Skeletal muscle satellite cell (primary cell): ENCODE data around the gene RAMP2.
"Not testable (repeated sequence)": the region's sequence is repeated elsewhere in the genome, so short reads cannot be mapped to it uniquely, and the experiment has no call there.

ENCODE experiments used
- H3K27me3 ChIP-seq: 2 replicates; pipeline ENCODE4 v1.7.0; 2013; ENCODE audit warnings: low read length; ENCODE audit not compliant: control insufficient read depth, insufficient read depth
- H3K36me3 ChIP-seq: 2 replicates; pipeline ENCODE4 v1.7.0; 2013; ENCODE audit warnings: mild to moderate bottlenecking, control low read depth, low read length; ENCODE audit not compliant: insufficient read depth
- H3K4me1 ChIP-seq: 2 replicates; pipeline ENCODE4 v1.7.0; 2013; ENCODE audit warnings: low read length; ENCODE audit not compliant: control insufficient read depth, insufficient read depth
- H3K4me2 ChIP-seq: 2 replicates; pipeline ENCODE4 v1.7.0; 2013; ENCODE audit warnings: mild to moderate bottlenecking, low read length
- H3K4me3 ChIP-seq: 2 replicates; pipeline ENCODE4 v1.7.0; 2013; ENCODE audit warnings: low read length
- H3K9ac ChIP-seq: 2 replicates; pipeline ENCODE4 v1.7.0; 2013; ENCODE audit warnings: mild to moderate bottlenecking, low read depth, low read length, moderate library complexity
- H3K9me3 ChIP-seq: replicated peaks from 2 replicates; pipeline ENCODE4 v1.7.0; 2013; ENCODE audit warnings: mild to moderate bottlenecking, control low read depth, low read length

RAMP2 gene

DNA sequence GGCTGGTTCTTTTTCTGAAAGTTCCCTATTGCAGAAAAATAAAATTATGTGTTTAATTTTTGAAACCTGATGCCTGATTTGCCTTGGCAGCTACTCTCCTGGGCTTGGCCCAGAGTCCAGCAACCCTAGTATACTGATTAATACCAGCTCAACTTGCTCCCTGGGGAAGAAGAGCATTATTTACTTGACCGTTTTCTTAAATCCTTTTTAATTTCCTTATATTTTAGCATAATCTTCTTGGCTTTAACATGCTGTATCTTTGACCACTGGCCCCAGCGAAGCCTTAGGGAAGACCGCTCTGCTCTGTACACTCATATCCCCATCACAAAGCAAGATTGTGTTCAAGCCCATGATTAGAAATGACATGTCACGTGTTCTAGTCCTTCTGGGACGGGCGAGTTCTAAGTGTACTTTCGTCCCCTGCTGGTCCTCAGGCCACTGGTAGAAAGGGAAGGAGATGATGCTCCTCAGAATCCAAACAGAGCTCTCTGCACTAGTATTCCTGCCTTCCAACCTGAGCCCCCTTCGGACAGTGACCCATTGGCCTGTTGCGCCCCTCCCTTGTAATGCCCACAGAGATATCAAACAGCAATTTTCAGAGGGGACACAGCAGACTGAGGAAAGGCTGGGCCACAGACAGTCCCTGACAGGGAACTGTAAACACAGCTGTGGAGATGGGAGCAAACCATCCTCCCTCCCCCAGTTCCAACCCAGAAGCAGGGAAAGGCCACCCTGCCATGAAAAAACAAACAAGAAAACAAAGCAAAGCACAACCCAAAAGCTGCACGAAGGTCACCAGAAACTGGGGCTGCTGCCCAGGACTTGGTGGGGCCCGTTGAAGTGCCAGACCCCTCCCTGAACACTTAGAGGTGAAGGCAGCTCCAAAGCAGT is 11.9 kb upstream of the RAMP2 start:
- Histone ChIP-seq H3K27me3 (peaks cover 50% of the 10 kb centered on the region), H3K9me3 (no peaks in the 10 kb centered on the region), H3K36me3 (no peaks in the 10 kb centered on the region), H3K9ac (no peak overlapping the region), H3K4me1 (peaks cover 5% of the 10 kb centered on the region), H3K4me3 (no peak overlapping the region), H3K4me2 (no peak overlapping the region)

DNA sequence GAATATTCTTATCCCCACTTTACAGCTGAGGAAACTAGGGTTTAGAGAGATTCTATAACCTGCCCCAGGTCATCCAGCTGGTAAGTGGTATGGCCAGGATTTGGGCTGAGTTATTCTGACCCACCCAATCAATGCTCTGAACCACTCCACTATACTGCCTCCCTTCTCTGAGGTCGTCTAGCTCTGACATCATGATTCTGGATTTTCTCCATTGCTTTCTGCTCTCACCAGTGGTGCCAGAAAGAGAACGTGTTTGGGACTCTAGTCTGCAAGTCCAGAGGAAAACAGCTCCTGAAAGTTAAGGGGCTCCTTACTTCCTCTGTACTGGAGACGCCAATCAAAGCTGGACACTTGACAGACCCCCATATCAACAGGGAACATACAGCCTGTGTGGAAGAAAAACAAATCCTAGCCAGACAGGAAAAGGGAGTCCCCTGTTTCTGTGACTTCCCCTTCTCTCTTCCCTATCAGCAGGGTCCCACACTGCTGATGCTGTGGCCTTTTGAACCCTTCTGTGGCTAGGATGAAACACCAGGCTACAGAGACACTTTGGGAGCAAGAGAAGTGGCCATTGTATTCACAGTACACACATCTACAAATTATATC is 10.2 kb upstream of the RAMP2 start:
- H3K9me3 ChIP-seq: no peaks in the 10 kb centered on the region
- no peak overlapping the region for H3K4me3 ChIP-seq

DNA sequence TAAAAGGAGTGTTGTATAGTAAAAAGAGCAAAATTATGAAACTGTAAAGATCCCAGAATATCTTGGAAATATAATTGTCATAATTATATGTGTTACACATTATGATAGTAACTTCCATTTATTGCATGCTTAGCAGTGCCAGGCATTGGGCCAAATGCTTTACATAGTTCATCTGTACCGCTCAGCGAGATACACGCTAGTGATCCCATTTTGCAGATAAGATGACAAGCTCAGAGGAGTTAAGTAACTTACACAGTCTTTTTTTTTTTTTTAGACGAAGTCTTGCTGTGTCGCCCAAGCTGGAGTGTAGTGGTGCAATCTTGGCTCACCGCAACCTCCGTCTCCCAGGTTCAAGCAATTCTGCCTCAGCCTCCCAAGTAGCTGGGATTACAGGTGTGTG is 9.4 kb upstream of the RAMP2 start:
- H3K27me3 ChIP-seq: peaks cover 70% of the 10 kb centered on the region
- no peaks in the 10 kb centered on the region for H3K36me3 ChIP-seq
- no peak overlapping the region for H3K4me3 ChIP-seq
- H3K4me1 ChIP-seq: no peaks in the 10 kb centered on the region
- no peak overlapping the region for H3K9ac ChIP-seq
- H3K9me3 ChIP-seq: no peaks in the 10 kb centered on the region
- H3K4me2 ChIP-seq: no peak overlapping the region

More for the DNA sequence above, 10.2 kb upstream of the RAMP2 start:
- Histone ChIP-seq H3K4me2 (no peak overlapping the region), H3K36me3 (no peaks in the 10 kb centered on the region), H3K4me1 (no peaks in the 10 kb centered on the region), H3K27me3 (peaks cover 64% of the 10 kb centered on the region), H3K9ac (no peak overlapping the region)

DNA sequence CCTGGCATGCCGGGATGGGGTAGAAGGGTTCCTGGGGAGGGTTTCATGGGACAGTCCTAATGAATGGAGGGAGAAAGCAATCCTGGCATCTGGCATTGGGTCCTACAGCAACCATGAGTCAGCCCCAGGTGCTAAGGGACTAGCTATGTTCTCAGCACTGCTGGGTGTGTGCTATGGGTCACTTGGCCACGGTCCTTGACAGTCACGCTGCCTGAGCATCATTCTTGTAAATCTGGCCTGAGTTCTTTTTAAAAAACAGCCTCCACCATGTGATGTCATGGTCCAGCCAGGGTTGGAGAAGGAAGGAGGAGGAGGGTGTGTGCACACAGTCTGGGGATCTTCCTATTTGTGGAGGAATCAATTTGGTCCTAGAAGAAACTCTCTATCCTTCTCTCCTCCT is 6.2 kb upstream of the RAMP2 start:
- H3K27me3 ChIP-seq: peaks cover 70% of the 10 kb centered on the region
- no peaks in the 10 kb centered on the region for H3K36me3 ChIP-seq
- no peaks in the 10 kb centered on the region for H3K4me1 ChIP-seq
- H3K9me3 ChIP-seq: no peaks in the 10 kb centered on the region
- H3K4me3 ChIP-seq: no peak overlapping the region
- no peak overlapping the region for H3K9ac ChIP-seq
- no peak overlapping the region for H3K4me2 ChIP-seq

DNA sequence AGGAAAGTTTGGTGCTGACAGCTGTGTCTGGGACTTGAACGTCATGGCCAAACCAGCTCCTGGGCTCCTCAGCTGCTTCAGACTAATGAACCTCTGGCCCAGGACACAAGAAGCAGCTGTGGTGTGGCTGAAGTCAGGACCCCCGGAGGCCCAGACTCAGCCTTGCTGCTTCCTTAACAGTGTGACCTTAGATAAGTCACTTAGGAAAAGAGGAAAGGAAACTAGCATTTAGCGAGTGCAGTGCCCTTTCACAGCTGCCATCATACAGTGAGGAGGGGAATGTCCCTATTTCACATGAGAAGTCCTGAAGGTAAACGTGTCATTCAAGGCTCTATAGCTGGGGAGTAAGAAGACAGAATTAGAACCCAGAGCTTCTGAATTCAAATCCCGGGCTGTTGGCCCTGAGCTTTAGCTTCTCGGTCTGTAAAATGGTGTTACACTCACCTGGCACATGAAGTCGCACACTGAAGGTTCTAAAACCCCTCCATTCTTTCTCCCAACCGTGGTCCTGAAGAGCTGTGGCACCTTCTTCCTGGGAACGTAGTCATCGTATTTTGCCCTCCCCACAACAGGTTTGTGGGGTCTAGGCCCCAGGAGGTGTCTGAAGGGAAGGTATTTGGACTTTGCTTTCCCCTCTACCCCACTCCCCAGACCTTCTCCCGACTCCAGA is 910 bp upstream of the RAMP2 start:
- H3K4me3 ChIP-seq: no peak overlapping the region
- no peak overlapping the region for H3K4me2 ChIP-seq
- H3K4me1 ChIP-seq: peaks cover 9% of the 10 kb centered on the region
- H3K36me3 ChIP-seq: no peaks in the 10 kb centered on the region
- H3K9me3 ChIP-seq: no peaks in the 10 kb centered on the region
- H3K27me3 ChIP-seq: peaks cover 53% of the 10 kb centered on the region
- H3K9ac ChIP-seq: no peak overlapping the region

DNA sequence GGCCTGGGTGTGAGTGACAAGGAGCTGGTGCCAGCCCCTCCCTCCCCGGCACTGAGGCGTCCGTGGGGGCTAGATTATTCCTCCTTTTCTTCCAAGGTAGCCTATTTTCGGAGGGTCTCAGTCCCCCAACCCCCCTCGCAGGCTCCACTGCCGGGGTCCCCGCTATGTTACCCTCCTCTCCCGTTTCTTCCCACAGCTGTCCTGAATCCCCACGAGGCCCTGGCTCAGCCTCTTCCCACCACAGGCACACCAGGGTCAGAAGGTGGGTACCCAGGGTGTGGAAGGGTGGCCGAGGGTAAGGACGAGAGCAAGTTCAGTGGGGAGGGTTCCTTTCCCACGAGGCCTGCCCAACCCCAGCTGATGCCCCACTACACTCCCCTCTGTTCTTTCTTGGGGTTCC is 611 bp downstream of the RAMP2 start:
- Histone ChIP-seq H3K9ac (no peak overlapping the region), H3K4me1 (peaks cover 9% of the 10 kb centered on the region), H3K27me3 (peaks cover 42% of the 10 kb centered on the region), H3K4me3 (peak overlapping the region; percentile 67), H3K9me3 (no peaks in the 10 kb centered on the region), H3K4me2 (peak overlapping the region; percentile 79), H3K36me3 (no peaks in the 10 kb centered on the region)

DNA sequence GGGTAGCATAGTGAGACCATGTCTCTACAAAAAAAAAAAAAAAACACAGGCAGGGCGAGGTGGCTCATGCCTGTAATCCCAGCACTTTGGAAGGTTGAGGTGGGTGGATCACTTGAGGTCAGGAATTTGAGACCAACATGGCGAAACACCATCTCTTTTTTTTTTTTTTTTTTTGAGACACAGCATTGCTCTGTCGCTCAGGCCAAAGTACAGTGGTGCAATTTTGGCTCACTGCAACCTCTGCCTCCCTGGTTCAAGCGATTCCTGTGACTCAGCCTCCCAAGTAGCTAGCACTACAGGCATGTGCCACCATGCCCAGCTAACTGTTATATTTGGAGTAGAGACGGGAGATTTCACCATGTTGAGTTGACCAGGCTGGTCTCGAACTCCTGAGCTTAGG is 5.1 kb downstream of the RAMP2 start:
- Histone ChIP-seq H3K27me3 (peaks cover 11% of the 10 kb centered on the region), H3K4me3 (no peak overlapping the region), H3K36me3 (no peaks in the 10 kb centered on the region), H3K4me2 (no peak overlapping the region), H3K9ac (no peak overlapping the region), H3K9me3 (no peaks in the 10 kb centered on the region), H3K4me1 (peaks cover 5% of the 10 kb centered on the region)

DNA sequence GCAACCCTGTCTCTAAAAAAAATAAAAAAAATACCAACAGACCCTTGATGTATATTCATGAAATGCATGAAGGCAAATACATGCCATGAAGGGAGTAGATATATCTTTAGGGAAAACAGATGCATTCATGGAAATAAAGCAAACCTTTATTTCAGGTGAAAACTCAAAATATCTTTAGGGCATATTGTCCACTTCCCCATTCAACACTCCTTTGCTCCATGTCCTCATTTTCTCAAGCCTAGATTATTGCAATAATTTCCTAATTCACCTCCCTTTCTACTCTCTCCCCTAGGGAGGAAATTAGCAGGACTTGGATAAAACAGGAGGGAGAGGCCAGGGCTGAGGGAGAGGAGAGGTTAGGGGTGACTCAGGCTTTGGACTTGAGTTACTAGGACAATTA is 6.5 kb downstream of the RAMP2 start:
- Histone ChIP-seq H3K4me3 (no peak overlapping the region), H3K27me3 (no peaks in the 10 kb centered on the region), H3K9ac (no peak overlapping the region), H3K4me2 (no peak overlapping the region), H3K4me1 (no peaks in the 10 kb centered on the region), H3K36me3 (no peaks in the 10 kb centered on the region), H3K9me3 (no peaks in the 10 kb centered on the region)

DNA sequence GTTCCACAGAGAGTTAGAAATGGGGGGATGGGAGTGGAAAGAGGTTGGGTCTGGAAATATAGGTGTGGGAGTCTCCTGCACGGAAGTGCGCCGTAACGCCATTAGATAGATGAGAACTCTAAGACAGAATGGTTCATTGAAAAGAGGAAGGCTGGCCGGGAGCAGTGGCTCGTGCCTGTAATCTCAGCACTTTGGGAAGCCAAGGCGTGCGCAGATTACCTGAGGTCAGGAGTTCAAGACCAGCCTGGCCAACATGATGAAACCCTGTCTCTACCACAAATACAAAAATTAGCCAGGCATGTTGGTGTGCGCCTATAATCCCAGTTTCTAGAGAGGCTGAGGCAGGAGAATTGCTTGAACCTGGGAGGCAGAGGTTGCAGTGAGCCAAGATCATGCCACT is 7.0 kb downstream of the RAMP2 start:
- H3K9ac ChIP-seq, H3K4me3 ChIP-seq, H3K9me3 ChIP-seq, H3K36me3 ChIP-seq, H3K27me3 ChIP-seq, H3K4me1 ChIP-seq, H3K4me2 ChIP-seq: not testable (repeated sequence)

DNA sequence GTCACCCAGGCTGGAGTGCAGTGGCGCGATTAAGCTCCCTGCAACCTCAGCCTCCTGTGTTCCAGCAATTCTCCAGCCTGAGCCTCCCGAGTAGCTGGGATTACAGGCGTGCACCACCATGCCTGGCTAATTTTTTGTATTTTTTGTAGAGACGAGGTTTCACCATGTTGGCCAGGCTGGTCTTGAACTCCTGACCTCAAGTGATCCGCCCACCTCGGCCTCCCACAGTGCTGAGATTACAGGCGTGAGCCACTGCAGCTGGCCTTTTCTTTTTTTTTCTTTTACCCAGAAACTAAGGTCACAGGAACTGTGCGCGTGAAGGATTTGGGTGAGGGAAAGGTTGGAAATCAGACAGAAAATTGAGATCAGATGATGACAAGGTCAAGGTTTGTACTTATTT is 8.9 kb downstream of the RAMP2 start:
- not testable (repeated sequence) for H3K9ac ChIP-seq, H3K36me3 ChIP-seq, H3K9me3 ChIP-seq, H3K4me3 ChIP-seq, H3K4me2 ChIP-seq, H3K27me3 ChIP-seq
- H3K4me1 ChIP-seq: peaks cover 13% of the 10 kb centered on the region

DNA sequence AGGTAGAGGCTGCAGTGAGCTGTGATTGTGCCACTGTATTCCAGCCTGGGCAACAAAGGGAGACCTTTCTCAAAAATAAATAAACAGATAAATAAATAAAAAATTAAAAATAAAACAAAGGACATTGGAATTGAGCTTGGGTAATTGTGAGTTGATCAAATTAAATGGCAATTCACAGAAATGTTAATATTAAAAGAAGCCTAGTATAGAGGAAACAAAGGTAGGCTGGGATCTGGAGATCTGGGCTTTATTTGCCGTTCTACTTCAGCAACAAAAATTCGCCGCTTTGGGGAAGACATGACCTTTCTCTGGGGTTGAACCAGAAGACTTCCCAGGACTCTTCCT is 11.9 kb downstream of the RAMP2 start:
- no peaks in the 10 kb centered on the region for H3K9me3 ChIP-seq
- peaks cover 13% of the 10 kb centered on the region for H3K36me3 ChIP-seq
- H3K4me3 ChIP-seq: peak overlapping the region; percentile 85
- H3K4me1 ChIP-seq: peaks cover 24% of the 10 kb centered on the region
- no peaks in the 10 kb centered on the region for H3K27me3 ChIP-seq
- peak overlapping the region; percentile 90 for H3K9ac ChIP-seq
- peak overlapping the region; percentile 91 for H3K4me2 ChIP-seq
